Measurements from ENCODE around the gene TMEFF2. TPM values are rescaled to one million over a fixed set of nuclear protein-coding genes. Genes with fewer than 3 reads are reported as not detected.

The TMEFF2 gene
- total RNA-seq, 2 donors from 2014 or later = 0.21 TPM; not detected in 1

DNA sequence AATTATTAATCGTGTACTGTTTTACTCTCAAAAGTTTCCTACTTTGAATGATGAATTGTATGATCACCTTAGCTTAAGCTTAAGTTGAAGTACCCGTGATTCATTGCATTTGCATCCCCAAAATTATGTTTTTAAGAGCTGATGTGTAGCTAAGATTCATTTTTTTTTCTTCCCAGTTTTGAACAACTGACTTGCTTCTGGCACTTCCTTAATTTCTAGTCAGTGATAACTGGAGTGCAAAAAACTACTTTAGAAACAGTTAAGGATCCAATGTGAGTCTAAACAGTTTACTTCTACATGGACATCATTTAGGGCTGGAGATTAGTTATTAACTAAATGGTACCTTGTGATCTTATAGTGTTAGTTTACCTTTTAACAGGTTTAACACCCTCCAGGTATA is 223.9 kb downstream of the TMEFF2 start:
- DNase-seq (ENCODE audit: low spot score) (no peak), ATAC-seq (ENCODE audit: insufficient number of reproducible peaks, low FRiP score, low read depth) (no peak)
- Histone ChIP-seq H3K4me1 (ENCODE audit: control insufficient read depth in 1 of 2, low read depth in 2 of 2) (no peaks in the 10 kb centered on the region), H3K36me3 (no peaks in the 10 kb centered on the region), H3K27ac (no peak overlapping the region), H3K9me3 (no peaks in the 10 kb centered on the region), H3K27me3 (replicated peaks; ENCODE audit: insufficient read depth) (no peaks in the 10 kb centered on the region), H3K4me3 (no peak overlapping the region)
- TF ChIP-seq, protein P1, sequence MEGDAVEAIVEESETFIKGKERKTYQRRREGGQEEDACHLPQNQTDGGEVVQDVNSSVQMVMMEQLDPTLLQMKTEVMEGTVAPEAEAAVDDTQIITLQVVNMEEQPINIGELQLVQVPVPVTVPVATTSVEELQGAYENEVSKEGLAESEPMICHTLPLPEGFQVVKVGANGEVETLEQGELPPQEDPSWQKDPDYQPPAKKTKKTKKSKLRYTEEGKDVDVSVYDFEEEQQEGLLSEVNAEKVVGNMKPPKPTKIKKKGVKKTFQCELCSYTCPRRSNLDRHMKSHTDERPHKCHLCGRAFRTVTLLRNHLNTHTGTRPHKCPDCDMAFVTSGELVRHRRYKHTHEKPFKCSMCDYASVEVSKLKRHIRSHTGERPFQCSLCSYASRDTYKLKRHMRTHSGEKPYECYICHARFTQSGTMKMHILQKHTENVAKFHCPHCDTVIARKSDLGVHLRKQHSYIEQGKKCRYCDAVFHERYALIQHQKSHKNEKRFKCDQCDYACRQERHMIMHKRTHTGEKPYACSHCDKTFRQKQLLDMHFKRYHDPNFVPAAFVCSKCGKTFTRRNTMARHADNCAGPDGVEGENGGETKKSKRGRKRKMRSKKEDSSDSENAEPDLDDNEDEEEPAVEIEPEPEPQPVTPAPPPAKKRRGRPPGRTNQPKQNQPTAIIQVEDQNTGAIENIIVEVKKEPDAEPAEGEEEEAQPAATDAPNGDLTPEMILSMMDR (IDR thresholded peaks at IDR 0.05) = no peak

DNA sequence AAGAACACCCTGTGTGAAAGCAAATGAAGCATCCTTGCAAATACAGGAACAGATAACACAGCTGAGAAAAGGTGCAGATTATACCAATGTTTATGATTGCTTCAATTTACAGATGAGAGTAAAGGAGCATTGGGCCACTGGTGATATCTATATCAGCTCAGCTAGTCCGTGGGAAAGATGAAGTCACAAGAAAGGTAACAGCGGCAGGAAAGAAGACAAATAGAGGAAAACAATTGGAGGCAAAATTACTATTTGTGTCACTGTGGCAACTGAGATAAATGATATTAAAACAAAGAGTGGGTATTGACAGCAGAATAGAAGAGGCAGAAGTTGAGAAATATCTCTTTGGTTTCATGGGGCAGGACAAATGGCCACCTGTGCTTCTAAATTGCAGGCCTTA is 226.6 kb downstream of the TMEFF2 start:
- no peaks in the 10 kb centered on the region for H3K36me3 ChIP-seq
- ATAC-seq (ENCODE audit: insufficient number of reproducible peaks, low FRiP score, low read depth) (no peak), DNase-seq (ENCODE audit: low spot score) (no peak)
- H3K4me3 ChIP-seq = no peak overlapping the region
- H3K27ac ChIP-seq = no peak overlapping the region
- no peaks in the 10 kb centered on the region for H3K27me3 ChIP-seq (replicated peaks; ENCODE audit: insufficient read depth)
- no peaks in the 10 kb centered on the region for H3K4me1 ChIP-seq (ENCODE audit: control insufficient read depth in 1 of 2, low read depth in 2 of 2)
- TF ChIP-seq, protein P1 (IDR thresholded peaks at IDR 0.05) = no peak
- no peaks in the 10 kb centered on the region for H3K9me3 ChIP-seq

DNA sequence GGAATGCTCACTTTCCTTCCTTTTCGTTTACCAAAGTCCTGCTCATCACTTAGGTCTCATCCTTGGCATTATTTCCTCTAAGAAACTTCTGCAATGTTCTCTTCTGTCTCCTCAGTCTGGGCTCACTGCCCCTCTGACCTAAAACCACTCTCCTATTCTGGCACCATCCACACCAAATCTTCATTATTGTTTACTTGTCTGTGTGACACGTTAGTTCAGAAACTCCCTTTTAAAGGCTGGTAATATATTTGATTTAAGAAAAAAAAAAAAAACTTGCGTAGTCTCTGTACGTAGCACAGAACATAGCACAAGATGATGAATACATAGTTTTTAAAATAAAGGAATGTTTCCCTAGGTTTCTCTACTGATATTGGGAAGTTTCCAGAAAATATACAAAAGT is 229.0 kb downstream of the TMEFF2 start:
- H3K27ac ChIP-seq = no peak overlapping the region
- no peaks in the 10 kb centered on the region for H3K4me1 ChIP-seq (ENCODE audit: control insufficient read depth in 1 of 2, low read depth in 2 of 2)
- no peaks in the 10 kb centered on the region for H3K9me3 ChIP-seq
- TF ChIP-seq, protein P1 (IDR thresholded peaks at IDR 0.05) = no peak
- no peaks in the 10 kb centered on the region for H3K36me3 ChIP-seq
- DNase-seq (ENCODE audit: low spot score) = no peak
- no peak overlapping the region for H3K4me3 ChIP-seq
- no peak for ATAC-seq (ENCODE audit: insufficient number of reproducible peaks, low FRiP score, low read depth)
- H3K27me3 ChIP-seq (replicated peaks; ENCODE audit: insufficient read depth) = no peaks in the 10 kb centered on the region

GRCh38 chr2:191961556-191961955 is 233.2 kb downstream of the TMEFF2 start:
- no peak overlapping the region for H3K27ac ChIP-seq
- ATAC-seq (ENCODE audit: insufficient number of reproducible peaks, low FRiP score, low read depth) (no peak), DNase-seq (ENCODE audit: low spot score) (no peak)
- TF ChIP-seq, protein P1 (IDR thresholded peaks at IDR 0.05) = no peak
- H3K4me1 ChIP-seq (ENCODE audit: control insufficient read depth in 1 of 2, low read depth in 2 of 2) = no peaks in the 10 kb centered on the region
- no peak overlapping the region for H3K4me3 ChIP-seq
- no peaks in the 10 kb centered on the region for H3K9me3 ChIP-seq
- H3K36me3 ChIP-seq = no peaks in the 10 kb centered on the region
- H3K27me3 ChIP-seq (replicated peaks; ENCODE audit: insufficient read depth) = no peaks in the 10 kb centered on the region

- ATAC-seq (ENCODE audit: insufficient number of reproducible peaks, low FRiP score, low read depth) = no peak
Measured at GRCh38 chr2:191959209-191959608, 235.5 kb downstream of the TMEFF2 start.

More at GRCh38 chr2:191959209-191959608, 235.5 kb downstream of the TMEFF2 start:
- no peak overlapping the region for H3K4me3 ChIP-seq
- H3K36me3 ChIP-seq = no peaks in the 10 kb centered on the region
- no peak for DNase-seq (ENCODE audit: low spot score)
- H3K4me1 ChIP-seq (ENCODE audit: control insufficient read depth in 1 of 2, low read depth in 2 of 2) = no peaks in the 10 kb centered on the region
- no peak overlapping the region for H3K27ac ChIP-seq
- no peaks in the 10 kb centered on the region for H3K27me3 ChIP-seq (replicated peaks; ENCODE audit: insufficient read depth)
- no peaks in the 10 kb centered on the region for H3K9me3 ChIP-seq
- TF ChIP-seq, protein P1 (IDR thresholded peaks at IDR 0.05) = no peak

All from thoracic aorta (tissue), 2 donors.